Measurements from ENCODE around the gene SPATA20.

DNA sequence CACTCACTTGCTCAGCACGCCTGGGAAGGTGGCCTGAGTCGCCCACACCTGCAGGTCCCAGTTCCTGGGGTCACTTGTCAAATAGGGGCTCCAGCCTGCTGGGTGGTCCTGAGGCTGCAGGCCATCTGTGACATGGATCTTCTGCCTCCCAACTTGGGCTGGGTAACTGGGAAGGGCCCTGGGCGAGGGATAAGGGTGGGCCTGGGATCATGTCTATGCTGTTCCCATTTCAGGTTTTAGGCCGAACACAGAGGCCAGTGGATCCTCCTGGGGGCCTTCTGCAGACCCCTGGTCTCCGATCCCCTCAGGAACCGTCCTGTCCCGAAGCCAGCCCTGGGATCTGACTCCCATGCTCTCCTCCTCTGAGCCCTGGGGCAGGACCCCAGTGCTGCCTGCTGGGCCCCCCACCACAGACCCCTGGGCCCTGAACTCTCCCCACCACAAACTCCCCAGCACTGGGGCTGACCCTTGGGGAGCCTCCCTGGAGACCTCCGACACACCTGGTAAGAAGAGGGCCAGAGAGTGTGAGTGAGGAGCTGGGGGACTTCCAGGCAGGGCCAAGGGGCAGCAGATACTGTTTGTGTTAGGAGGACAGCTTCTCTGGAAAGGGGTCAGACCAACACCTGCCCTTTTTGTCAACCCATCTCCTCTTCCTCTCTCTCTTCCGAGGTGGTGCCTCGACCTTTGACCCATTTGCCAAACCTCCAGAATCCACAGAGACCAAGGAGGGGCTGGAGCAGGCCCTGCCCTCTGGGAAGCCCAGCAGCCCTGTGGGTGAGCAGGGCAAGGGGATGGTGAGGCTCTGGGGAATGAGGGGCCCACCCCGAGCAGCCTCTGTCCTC lies 6.2 kb upstream of the SPATA20 start:
- TF ChIP-seq, protein P1, sequence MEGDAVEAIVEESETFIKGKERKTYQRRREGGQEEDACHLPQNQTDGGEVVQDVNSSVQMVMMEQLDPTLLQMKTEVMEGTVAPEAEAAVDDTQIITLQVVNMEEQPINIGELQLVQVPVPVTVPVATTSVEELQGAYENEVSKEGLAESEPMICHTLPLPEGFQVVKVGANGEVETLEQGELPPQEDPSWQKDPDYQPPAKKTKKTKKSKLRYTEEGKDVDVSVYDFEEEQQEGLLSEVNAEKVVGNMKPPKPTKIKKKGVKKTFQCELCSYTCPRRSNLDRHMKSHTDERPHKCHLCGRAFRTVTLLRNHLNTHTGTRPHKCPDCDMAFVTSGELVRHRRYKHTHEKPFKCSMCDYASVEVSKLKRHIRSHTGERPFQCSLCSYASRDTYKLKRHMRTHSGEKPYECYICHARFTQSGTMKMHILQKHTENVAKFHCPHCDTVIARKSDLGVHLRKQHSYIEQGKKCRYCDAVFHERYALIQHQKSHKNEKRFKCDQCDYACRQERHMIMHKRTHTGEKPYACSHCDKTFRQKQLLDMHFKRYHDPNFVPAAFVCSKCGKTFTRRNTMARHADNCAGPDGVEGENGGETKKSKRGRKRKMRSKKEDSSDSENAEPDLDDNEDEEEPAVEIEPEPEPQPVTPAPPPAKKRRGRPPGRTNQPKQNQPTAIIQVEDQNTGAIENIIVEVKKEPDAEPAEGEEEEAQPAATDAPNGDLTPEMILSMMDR (IDR thresholded peaks at IDR 0.05), result no peak
- TF ChIP-seq POLR2A (IDR thresholded peaks at IDR 0.05), result no peak
